Pons (tissue), 1 donor: Measurements from ENCODE around the gene BCL11B.

Experiments used
- DNase-seq: peaks from one replicate; pipeline ENCODE4 v3.0.0-alpha.2; 2016; ENCODE audit warnings: low spot score

The BCL11B gene

DNA sequence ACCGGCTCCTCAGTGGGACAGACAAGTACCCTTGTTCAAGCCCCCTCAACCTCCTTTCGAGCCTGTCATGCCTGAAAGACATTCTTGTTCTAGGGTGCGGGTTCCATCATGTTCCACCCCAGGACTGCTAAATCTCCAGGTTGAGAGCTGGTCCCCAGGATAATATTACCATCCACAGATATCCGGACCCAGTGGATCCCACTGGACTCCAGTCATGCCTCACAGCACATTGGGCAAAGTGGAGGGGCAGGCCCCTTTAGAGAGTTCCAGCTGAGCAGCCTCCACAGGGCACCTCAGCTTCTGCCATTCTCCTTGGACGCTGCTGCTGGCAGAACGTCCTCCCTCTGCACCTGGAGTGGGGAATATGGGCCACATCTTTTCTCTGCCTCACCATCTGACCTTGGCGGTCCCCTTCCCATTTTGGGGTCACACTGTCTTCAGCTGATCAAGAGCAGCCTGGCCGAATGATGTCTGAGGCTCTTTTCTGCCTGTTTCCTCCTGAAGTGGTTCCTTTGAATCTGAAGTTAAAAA, 137.4 kb downstream of the BCL11B start:
- no peak for DNase-seq

DNA sequence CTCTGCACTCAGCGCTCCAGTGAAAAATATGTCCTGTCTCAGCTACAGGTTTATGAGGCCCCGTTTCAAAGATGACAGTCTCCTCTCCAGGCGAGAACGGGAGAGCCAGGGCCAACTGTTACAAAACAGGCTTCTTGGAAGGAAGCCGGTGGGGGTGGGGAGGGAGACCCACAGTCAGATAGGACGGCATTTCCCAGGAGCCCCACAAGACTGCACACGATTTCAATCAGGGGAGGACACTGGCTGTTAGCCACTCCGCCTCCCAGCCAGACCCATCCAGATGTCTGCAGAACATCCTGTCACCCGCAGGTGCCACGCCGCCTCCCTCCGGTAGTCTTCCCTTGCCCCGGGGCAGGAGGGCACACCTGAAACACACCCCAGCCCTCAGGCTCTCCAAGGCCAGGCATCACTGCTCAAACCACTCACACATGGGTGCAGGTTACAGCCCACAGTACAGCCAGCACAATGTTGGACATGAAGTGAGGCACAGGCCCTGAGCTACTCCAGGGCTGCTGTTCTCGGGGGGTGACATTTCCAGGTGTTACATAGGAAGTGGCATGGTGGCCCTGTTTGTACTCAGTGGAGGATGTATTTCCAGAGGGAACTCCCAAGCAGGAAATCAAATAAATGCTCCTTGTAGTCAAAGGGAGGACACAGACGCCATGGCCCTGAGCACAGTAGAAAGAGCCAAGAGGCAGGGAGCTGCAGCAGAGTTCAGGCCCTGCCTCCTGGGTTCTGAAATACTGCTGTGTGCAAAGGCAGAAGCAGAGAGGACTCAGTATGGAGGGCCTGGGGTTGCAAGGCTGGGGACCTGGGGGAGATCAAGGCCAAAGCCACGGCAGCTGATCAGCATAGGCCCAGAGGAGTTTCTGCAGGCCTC, 138.1 kb downstream of the BCL11B start:
- DNase-seq, result no peak

DNA sequence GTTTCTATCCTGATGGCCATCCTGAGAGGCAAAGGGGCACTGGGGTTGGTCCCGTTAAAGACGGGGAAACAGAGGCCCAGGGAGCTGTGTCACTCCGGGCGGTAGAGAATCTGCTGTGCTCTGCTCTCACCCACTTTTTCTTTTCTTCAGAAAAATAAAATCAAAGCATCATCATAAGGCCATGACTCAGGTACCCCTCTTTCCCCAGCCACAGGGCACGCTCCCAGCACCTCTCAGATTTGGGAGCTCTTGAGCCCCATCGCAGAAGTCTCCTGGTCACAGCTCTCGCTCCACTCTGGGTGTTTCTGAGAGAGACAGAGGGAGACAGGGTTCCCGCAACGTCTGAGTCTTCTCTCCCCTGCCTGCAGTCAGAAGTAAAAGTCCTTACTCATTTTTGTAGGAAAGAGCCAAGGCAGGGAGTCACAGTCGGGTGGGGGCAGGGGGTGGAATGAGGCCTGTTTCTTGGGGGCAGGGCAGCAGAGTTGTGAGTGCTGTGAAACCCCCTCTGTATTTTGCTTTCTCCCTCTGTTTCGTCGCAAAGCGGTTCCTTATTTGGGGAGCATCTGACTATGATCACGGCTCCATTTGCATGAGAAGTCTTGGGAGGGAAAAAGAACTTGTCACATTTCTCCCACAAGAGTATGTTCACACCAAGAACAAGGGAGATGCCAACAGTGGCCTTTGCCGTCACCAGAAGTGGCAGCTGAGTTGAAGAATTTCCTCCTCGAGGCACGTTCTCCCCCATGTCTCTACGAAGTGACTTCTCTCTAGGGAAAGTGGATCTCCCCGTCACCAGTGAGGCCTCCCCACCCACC, 139.0 kb downstream of the BCL11B start:
- no peak for DNase-seq

DNA sequence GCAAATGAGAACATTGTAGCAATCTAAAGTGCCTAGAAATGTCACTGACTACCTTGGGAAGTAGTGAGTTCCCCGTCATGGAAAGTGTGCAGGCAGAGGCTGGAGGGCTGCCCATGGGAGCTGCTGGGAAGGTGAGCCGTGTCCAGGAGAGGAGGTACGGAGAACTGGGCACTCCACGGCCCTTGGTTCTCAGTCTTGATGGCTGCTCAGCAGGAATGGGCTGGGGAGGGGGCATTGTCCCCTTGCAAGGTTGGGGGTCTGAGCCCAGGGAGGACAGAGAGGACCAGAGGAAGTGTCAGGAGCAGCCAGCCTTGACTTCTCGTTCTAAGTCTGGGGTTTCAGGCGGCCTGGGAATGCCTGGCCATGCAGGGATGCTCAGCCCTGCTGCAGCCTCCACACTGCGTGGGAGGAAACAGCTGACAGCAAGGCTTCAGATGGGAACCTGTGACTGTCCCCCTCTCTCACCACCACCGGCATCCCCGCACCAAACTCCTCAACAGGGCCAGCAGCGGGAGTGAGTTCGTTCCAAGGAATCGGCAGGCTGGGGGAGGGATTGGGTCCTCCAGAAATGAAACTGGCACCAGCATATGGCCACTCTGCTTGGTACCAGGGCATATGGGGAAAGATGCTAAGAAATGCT, 140.2 kb downstream of the BCL11B start:
- no peak for DNase-seq

DNA sequence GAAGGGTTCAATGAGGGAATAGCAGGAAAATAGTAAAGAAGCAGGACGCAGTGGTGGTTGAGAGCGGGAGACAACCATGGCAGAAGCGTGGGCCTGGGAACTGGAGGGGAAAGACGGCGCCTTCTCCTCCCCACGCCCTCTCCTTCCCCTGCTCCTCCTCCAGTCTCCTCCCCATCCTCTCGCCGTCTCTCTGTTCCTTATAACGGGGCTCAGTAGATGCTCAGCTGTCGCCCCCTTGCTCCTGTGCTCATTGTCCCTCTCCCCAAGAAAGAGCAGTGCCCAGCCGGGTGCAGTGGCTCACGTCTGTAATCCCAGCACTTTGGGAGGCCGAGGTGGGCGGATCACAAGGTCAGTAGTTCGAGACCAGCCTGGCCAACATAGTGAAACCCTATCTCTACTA, 142.0 kb downstream of the BCL11B start:
- DNase-seq, result no peak

DNA sequence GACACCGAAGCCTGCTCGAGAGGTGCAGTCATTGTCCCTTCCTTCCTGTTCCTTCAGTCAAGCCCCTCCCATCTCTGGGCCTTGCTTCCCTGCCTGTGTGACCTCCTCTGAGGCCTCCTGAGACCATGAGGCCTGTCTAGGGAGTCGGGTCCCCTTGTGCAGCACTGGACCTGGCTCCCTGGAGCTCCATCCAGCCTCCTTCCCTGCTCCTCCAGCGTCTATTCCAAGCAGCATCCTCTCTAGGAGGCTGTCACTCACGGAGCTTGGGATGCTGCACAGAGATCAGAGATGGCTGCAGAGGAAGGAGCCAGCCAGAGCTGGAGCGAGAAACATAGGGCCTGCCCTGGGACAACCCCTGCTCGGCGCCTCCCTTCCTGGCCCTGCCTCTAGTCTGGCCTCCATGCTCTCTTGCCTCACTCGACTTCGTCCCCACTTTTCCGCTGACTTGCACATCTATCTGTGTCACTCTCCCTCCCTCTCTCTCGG, 142.7 kb downstream of the BCL11B start:
- DNase-seq, result no peak

DNA sequence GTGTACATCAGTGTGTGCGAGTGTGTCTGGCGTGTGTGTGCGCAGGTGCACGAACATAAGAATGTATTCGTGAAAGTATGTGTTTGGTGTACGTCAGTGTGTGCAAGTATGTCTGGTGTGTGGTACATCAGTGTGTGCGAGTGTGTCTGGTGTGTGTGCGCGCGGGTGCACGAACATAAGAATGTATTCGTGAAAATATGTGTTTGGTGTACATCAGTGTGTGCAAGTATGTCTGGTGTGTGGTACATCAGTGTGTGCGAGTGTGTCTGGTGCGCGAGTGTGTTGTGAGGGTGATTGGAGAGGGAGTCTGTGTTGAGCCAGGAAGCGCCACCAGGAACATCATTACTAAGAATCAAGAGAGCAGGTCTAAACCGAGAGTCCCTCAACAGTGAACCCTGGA, 143.8 kb downstream of the BCL11B start:
- DNase-seq, result no peak

DNA sequence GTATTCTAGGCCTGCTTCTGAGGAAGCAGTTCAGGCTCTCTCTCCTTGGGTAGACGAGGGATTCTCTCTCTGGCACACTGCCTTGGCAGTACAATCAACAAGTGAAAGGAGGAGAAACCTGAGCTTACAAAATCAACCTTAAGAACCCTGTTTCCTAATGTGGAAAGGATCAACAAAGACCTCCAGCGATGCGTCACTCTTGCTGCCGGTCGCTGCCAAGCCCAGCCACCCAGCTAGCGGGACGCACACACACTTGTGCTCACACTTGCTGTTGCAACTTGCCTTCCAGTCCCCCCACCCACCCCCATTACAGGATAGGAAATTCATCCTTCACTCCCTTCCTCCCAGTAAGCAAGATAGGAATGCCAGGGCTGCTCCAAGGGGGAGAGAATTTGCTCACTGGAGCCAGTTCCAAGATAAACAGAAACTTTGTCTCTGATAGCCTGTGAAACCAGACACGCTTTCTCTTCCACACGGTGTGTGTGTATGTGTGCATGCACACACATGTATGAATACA, 144.3 kb downstream of the BCL11B start:
- no peak for DNase-seq

DNA sequence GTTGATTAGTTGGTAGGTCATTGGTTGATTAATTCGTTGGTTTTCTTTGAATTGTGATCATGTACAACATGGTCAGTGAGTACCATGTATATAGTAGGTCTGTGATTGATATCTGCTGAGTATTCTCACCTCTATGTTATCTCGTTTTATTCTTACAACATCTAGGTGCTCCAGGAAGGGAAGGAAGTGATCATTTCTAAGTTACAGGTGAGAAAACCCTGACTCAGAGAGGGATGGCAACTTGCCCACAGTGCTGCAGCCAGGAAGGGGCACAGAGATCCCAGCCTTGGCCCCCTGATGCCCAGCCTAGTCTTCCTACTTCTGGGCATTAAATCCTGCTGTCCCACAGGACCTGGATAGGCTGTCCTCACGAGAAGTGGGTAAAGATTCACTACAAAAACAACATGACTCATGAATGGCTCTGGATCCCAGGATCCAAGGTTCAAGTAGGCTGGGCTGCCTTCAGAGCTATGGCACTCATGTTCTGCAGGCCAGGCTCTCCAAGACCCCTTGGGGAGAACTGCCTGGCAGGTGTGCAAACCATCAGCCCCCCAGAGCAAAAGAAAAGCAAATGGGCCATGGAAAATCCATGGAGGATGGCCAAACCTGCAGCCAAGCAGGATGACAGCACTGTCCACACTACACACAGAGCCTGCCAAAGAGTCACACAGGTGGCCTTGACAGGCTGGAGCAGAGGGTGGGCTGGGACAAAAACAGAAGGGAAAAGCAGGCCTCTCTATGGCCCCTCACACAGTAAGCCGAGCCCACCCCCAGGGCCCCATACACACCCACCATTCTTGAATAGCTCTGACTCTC, 146.2 kb downstream of the BCL11B start:
- DNase-seq, result no peak

DNA sequence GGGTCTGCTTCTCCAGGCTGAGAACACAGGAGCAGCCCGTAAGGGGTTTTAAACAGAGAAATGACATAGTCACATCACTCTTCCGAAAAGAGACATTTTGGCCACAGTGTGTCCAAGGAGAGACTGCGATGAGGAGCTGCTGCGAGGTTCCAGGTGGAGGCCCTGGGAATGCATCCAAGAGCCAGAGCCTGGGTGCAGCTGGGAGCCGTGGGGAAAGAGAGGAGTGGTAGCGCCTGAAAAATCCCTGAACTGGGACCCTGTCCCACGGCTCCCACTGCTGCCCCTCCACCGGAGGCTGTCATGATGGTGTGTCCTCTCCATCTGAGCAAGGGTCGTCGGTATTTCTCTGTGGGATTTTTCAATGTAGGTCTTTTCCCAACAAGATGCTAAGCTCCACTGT, 146.9 kb downstream of the BCL11B start:
- DNase-seq, result no peak

DNA sequence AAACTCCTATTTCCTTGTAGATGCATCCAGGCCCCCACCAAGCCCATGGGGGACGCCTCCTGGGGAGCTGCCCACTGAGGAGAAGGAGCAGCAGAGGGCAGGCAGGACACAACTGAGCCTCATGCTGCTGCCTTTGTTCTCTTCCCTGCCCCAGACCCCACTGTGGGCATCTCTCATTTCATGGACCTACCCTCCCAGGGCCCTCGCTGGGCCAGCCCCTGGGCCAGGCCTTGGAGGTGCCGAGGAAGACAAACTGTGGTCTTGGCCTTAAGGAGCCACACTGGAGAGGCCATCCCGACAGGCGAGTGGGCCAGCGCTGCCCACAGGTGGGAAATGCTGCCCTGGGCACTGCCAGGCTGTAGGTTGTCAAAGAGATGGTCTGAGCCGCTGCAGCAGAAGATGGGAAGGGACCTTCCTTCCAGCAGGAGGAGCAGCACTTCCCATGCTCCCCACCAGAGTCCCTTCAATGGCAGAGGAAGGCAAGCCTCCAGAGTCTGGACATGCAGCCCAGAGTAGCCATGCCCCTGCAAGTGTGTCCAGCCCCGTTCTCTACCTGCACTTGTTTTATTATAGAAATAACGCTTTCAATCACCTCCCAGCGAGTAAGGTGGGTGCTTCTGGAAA, 147.4 kb downstream of the BCL11B start:
- no peak for DNase-seq

DNA sequence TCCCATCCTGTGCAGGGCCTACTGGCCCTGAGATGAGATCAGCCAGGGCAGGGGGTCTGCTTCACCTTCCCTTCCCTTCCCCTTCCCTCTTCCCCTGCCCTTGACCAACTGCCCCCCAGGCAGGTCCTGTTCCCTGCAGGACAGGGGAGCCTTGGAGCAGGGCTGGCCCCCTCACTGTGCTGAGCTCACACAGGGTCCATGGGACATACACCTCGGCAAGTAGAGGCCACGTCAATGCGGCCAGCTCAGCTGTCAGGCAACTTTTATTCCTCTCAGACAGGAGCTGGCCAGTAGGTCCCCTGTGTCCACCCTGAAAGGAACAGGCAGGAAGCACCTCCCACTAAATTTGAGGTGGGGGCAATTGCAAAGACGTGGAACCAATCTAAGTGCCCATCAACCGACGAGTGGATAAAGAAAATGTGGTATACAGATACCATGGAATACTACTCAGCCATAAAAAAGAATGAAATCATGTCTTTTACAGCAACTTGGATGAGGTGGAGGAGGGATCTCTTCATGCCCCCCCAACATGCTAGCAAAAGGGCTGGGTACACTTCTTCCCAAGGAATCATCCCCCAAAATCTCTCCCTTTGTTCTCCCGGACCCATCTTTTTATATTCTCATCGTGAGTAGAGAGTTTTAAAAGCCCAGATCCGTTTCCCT, 148.7 kb downstream of the BCL11B start:
- DNase-seq, result no peak

DNA sequence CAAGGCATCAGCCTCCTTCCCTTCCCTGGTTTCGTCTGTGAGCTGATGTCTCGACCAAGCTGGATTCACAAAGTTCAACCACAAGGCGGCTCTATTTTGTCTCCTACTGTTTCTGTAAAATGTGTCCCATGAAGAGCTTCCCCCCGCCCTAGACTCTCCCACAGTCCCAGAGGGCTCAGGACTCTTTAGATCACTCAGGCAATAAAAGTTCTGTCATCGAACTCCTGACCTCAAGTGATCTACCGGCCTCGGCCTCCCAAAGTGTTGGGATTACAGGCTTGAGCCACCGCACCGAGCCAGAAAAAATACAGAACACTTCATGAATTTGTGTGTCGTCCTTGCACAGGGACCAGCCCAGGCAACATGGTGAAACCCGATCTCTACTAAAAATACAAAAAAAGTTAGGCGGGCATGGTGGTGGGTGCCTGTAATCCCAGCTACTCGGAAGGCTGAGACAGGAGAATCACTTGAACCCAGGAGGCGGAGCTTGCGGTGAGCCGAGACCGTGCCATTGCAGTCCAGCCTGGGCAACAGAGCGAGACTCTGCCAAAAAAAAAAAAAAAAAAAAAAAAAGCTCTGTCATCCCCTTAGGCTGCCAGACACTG, 149.4 kb downstream of the BCL11B start:
- DNase-seq, result no peak

DNA sequence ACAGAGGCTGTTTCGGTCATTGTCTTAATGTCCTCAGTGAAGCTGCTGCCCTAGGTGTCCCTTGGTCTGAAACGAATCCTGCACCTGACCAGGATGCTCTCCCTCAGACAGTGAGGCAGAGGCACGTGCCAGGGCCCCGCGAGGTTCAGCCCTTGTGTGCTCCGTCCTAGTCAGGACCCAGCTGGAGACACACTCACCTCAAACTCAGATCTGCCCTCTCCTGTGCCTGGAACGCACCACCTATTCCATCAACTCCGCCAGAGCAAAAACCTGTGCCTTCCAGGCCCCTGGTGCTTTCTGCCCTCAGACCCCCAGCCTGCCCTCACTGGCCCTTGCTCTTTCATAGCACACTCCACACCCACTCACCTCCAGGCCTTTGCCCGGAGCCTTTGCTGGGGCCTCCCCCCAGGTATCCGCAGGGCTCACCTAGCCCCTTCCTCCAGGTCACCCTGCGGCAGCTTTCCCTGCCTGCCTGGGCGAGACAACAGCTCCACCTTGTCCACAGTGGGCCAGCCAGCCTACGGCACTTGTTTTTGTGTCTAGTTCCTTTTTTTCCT, 150.6 kb downstream of the BCL11B start:
- DNase-seq, result no peak

DNA sequence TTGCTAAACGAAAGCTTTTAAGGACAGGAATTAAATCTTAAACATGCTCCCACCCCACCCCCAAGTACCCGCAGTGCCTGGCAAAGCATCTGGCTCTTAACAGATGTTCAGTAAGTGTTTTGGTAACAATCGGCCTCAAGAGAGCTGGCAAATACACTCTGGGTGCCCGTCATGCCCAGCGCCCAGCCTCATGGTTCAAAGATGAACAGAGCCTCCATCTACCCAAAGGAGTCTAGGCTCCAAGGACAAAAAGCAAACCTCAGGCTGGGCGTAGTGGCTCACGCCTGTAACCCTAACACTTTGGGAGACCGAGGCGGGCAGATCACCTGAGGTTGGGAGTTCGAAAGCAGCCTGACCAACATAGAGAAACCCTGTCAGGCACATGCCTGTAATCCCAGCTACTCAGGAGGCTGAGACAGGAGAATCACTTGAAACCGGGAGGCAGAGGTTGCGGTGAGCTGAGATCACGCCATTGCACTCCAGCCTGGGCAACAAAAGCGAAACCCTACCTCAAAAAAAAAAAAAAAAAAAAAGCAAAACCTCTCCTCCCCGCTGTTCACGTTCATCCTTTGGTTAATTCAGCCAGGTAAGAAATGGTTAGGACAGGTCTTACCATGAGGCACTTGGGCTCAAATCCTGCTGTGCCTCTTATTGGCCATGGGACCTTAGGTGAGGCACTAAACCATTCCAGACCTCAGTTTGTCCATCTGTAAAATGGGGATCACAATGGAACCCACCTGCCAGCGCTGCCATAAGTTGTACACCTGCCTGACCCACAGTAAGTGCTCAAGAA, 151.3 kb downstream of the BCL11B start:
- no peak for DNase-seq

DNA sequence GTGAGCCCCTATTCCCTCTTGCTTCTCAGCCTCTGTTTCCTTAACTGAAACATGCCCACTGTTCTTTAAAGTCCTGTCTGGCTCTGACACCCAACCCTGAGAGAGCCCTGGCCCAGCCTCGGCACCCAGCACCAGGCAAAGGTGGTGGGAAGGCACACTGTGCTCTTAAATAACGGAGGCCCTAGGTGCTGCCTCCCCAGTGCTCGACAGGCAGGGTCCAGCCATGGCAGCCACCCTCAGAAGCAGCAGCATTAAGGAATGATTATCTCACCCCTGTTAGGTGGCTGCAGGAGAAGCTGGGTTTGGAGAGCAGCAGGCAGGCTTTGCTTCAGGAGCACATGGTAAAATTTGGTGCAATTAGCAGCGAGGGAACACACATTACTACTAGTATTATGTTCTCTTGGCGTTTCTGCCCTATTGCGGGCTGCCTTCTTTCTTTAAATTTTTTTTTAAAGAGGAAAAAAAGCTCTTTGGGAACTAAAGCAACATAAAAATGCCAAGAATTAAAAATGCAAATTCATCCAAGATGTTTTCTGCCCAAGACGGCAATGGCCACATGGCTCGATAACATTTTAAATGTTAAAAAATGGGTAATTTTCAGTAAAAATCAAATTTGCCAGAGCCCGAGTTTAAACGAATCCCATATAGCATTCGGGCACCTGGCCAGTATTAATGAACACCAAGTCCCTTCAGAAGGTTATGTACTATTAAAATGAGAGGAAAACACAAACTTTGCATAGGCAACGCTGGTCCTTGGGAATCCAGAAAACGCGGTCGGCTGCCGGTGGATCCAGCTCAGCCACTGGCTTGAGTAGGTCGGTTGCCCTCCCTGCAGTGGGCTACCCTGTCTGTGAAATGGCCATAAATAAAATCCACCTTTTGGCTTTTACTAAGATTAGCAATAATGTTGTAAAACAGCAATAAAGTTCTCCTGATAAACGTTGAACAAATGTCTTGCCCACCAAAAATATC, 152.2 kb downstream of the BCL11B start:
- DNase-seq, result no peak
